Dermis lymphatic vessel endothelial cell (primary cell): Measurements from ENCODE around the gene HOMER1. TPM values are rescaled to one million over a fixed set of nuclear protein-coding genes. Genes with fewer than 3 reads are reported as not detected.

Source experiments
- total RNA-seq: library from RNA; depleted of rRNA; stranded (reverse); fragments of >200 nt; gene quantifications from 2 replicates; pipeline ENCODE4 v1.2.1, GENCODE V29; 2014

HOMER1 gene, protein sequence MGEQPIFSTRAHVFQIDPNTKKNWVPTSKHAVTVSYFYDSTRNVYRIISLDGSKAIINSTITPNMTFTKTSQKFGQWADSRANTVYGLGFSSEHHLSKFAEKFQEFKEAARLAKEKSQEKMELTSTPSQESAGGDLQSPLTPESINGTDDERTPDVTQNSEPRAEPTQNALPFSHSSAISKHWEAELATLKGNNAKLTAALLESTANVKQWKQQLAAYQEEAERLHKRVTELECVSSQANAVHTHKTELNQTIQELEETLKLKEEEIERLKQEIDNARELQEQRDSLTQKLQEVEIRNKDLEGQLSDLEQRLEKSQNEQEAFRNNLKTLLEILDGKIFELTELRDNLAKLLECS
- 5.3 and 5.4 TPM in 2 replicates for total RNA-seq

DNA sequence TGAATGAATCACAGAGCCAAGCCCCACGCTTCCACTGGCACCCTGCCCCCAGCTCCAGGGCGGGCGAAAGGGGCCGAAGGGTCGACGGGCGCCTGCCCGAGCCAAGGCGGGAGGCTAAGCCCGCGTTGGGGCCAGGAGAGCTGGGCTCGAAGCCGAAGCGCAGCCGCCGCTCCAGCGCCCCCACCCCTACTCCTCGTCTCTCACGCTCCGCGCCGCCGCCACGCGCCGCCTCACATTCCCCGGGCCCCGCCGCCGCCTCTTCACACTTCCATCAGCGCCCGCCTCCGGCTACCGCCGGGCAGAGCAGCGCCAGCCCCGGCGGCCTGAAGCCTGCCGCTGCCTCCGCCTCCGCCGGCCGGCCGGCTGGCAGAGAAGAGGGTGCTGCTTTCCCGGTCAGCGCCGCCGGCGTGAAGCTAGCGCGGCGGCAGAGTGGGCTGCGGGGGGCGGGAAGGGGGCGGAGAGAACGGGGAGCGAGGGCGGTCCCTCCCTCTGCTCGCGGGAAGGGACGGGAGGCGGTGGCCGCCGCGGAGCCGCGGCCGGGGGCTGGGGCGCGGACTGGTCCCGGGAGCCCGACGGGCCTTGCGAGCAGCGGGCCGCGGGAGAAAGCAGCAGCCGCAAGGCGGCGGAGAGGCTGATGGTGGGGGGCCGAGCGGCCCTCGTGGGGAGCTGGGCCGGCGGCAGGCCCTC, at the start of gene HOMER1:
Gene HOMER1 (minus strand): TSS at position 431 of the 687 bp plus-strand sequence. CDS start 1,360 bp downstream, outside the sequence.

Other genes starting within 250 kb of the HOMER1 start
- 21.1 and 26.6 TPM in 2 replicates for gene TENT2, start 98.3 kb upstream of the HOMER1 start, total RNA-seq
- gene CMYA5, start 175.7 kb upstream of the HOMER1 start, total RNA-seq, result under 0.01 and 0.09 TPM in 2 replicates